Measurements from ENCODE around the gene TBC1D32.
A peak's percentile ranks its signal among the peaks of the same experiment; 100 is the strongest.
"Not testable (repeated sequence)": the region's sequence is repeated elsewhere in the genome, so short reads cannot be mapped to it uniquely, and the experiment has no call there.

TBC1D32 gene, protein sequence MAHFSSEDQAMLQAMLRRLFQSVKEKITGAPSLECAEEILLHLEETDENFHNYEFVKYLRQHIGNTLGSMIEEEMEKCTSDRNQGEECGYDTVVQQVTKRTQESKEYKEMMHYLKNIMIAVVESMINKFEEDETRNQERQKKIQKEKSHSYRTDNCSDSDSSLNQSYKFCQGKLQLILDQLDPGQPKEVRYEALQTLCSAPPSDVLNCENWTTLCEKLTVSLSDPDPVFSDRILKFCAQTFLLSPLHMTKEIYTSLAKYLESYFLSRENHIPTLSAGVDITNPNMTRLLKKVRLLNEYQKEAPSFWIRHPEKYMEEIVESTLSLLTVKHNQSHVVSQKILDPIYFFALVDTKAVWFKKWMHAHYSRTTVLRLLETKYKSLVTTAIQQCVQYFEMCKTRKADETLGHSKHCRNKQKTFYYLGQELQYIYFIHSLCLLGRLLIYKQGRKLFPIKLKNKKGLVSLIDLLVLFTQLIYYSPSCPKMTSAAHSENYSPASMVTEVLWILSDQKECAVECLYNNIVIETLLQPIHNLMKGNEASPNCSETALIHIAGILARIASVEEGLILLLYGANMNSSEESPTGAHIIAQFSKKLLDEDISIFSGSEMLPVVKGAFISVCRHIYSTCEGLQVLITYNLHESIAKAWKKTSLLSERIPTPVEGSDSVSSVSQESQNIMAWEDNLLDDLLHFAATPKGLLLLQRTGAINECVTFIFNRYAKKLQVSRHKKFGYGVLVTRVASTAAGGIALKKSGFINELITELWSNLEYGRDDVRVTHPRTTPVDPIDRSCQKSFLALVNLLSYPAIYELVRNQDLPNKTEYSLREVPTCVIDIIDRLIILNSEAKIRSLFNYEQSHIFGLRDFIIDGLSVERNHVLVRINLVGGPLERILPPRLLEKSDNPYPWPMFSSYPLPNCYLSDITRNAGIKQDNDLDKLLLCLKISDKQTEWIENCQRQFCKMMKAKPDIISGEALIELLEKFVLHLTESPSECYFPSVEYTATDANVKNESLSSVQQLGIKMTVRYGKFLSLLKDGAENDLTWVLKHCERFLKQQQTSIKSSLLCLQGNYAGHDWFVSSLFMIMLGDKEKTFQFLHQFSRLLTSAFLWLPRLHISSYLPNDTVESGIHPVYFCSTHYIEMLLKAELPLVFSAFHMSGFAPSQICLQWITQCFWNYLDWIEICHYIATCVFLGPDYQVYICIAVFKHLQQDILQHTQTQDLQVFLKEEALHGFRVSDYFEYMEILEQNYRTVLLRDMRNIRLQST

DNA sequence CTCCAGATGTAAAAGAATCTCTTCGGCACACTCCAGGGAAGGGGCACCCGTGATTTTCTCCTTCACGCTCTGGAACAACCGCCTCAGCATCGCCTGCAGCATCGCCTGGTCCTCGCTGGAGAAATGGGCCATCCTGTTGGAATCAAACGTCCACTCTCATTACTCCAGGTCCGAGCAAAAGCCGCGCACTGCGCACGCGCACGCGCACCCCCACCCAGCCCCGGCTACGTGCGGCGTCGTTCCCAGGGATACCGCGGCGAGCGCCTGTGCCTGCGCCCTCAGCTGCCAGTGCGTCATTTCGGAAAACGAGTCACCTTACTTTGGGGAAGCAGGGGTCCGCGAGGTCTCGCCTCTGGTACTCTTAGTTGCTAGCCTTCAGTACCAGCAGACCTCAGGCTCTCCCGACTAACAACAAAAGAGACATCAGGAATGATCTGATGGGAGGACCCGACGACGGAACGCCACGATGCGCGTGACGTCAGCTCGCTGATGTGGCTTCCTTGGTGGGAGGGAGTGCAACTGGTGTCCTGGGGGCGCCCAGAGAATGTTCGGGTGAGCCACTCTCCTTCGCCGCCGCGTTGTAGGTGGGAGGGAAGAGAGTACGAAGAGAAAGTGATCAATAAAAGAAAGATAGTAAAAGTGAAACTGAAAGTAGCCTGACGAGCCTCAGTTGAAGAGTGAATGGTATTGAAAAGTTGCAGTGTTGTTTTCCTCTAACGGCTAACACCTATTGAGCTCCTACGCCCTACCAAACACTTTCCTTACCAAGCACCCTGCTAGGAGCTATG lies at the start of gene TBC1D32:
TBC1D32 (minus strand) TSS at position 182 of the 788 bp plus-strand sequence; CDS start at position 132, 50 bp downstream.
- Histone ChIP-seq H3K36me3 (ENCODE audit: control insufficient read depth, insufficient read depth, low read length) (no peaks in the 10 kb centered on the region), H3K9ac (ENCODE audit: low read length) (peak within 1 kb of the TSS; percentile 35), H3K4me1 (ENCODE audit: control insufficient read depth, insufficient read depth, low read length) (no peaks in the 10 kb centered on the region), H3K4me3 (ENCODE audit: low read length) (peak within 1 kb of the TSS; percentile 83), H3K27me3 (ENCODE audit: control insufficient read depth, insufficient read depth, low read length) (no peaks in the 10 kb centered on the region), H3K27ac (ENCODE audit: low read depth, low read length) (peak within 1 kb of the TSS; percentile 93)

DNA sequence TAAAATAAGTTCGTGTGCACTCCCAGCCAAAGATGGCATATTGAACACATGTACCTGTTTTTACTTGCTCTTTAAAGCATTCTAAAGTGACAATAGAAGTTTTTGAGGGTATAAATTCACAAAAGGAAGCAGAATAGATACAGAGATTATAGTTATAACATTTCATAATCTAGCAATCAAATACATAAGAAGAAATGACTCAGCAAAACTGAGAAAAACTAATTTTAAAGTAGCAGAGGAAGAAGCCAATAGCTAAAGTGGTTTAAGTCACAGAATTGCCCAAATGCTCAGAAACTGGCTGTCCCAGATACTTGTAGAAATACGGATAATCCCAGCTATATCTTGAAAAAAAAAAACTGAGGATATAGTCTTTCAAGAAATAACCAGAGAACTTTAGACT lies 49.2 kb upstream of the TBC1D32 start:
- no peak overlapping the region for H3K9ac ChIP-seq (ENCODE audit: low read length)
- no peaks in the 10 kb centered on the region for H3K4me1 ChIP-seq (ENCODE audit: control insufficient read depth, insufficient read depth, low read length)
- H3K27me3 ChIP-seq (ENCODE audit: control insufficient read depth, insufficient read depth, low read length), result no peaks in the 10 kb centered on the region
- no peak overlapping the region for H3K4me3 ChIP-seq (ENCODE audit: low read length)
- H3K27ac ChIP-seq (ENCODE audit: low read depth, low read length), result no peak overlapping the region
- H3K36me3 ChIP-seq (ENCODE audit: control insufficient read depth, insufficient read depth, low read length), result no peaks in the 10 kb centered on the region

DNA sequence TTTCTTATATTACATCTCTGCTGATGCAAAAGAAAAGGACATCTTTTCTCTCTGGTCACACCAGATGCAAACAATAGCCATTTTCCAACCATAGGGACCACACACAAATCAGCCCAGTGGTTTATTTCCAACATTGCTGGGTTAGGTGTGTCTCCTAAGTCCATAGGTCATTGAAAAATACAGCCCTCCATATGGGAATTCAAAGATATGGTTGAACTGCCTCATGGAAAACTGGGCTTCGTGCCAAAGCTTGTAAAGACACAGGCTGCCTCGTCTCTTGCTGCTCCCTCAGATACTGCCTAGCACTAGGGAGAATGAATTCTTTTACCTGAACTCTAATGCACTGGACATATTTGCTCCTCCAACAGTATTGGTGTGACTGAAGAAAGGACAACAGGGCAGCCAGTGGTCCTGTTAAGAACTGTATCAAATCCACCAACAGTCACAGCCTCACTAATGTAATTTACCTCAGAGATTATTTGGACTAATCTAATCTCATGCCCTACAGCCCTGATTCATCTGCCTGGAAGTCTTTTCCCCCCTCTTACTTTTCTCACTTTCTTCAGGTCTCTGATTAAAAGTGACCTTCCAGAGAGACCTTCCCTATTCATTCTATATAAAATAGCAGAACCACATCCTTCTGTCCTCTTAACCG lies 48.3 kb upstream of the TBC1D32 start:
- no peaks in the 10 kb centered on the region for H3K36me3 ChIP-seq (ENCODE audit: control insufficient read depth, insufficient read depth, low read length)
- no peaks in the 10 kb centered on the region for H3K27me3 ChIP-seq (ENCODE audit: control insufficient read depth, insufficient read depth, low read length)
- H3K27ac ChIP-seq (ENCODE audit: low read depth, low read length), result no peak overlapping the region
- H3K4me1 ChIP-seq (ENCODE audit: control insufficient read depth, insufficient read depth, low read length), result no peaks in the 10 kb centered on the region
- no peak overlapping the region for H3K9ac ChIP-seq (ENCODE audit: low read length)
- no peak overlapping the region for H3K4me3 ChIP-seq (ENCODE audit: low read length)

DNA sequence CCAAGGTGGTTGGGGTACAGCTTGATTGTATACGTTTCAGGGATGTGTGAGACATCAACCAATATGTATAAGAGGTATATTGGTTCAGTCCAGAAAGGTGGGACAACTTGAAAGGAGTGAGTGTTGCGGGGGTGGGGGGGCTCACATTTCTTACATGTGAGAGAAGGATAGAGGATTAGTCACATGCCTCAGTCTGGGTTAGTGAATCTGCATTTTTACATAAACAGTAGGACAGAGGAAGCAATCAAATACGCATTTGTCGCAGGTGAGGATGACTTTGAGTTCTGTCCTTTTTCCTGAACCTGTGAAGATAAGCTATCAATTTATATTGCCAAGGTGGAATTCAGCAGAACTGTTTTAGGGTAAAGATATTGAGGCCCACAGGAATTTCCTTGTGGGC lies 42.1 kb upstream of the TBC1D32 start:
- H3K9ac ChIP-seq (ENCODE audit: low read length), result no peak overlapping the region
- no peaks in the 10 kb centered on the region for H3K36me3 ChIP-seq (ENCODE audit: control insufficient read depth, insufficient read depth, low read length)
- H3K27ac ChIP-seq (ENCODE audit: low read depth, low read length), result no peak overlapping the region
- H3K4me3 ChIP-seq (ENCODE audit: low read length), result no peak overlapping the region
- H3K4me1 ChIP-seq (ENCODE audit: control insufficient read depth, insufficient read depth, low read length), result no peaks in the 10 kb centered on the region
- H3K27me3 ChIP-seq (ENCODE audit: control insufficient read depth, insufficient read depth, low read length), result no peaks in the 10 kb centered on the region

DNA sequence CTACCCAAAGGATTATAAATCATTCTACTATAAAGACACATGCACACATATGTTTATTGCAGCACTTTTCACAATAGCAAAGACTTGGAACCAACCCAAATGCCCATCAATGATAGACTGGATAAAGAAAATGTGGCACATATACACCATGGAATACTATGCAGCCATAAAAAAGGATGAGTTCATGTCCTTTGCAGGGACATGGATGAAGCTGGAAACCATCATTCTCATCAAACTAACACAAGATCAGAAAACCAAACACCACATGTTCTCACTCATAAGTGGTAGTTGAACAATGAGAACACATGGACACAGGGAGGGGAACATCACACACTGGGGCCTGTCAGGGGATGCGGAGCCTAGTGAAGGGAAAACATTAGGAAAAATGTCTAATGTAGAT lies 39.9 kb upstream of the TBC1D32 start:
- H3K4me1 ChIP-seq (ENCODE audit: control insufficient read depth, insufficient read depth, low read length); H3K36me3 ChIP-seq (ENCODE audit: control insufficient read depth, insufficient read depth, low read length); H3K27ac ChIP-seq (ENCODE audit: low read depth, low read length); H3K4me3 ChIP-seq (ENCODE audit: low read length); H3K27me3 ChIP-seq (ENCODE audit: control insufficient read depth, insufficient read depth, low read length); H3K9ac ChIP-seq (ENCODE audit: low read length): not testable (repeated sequence)

DNA sequence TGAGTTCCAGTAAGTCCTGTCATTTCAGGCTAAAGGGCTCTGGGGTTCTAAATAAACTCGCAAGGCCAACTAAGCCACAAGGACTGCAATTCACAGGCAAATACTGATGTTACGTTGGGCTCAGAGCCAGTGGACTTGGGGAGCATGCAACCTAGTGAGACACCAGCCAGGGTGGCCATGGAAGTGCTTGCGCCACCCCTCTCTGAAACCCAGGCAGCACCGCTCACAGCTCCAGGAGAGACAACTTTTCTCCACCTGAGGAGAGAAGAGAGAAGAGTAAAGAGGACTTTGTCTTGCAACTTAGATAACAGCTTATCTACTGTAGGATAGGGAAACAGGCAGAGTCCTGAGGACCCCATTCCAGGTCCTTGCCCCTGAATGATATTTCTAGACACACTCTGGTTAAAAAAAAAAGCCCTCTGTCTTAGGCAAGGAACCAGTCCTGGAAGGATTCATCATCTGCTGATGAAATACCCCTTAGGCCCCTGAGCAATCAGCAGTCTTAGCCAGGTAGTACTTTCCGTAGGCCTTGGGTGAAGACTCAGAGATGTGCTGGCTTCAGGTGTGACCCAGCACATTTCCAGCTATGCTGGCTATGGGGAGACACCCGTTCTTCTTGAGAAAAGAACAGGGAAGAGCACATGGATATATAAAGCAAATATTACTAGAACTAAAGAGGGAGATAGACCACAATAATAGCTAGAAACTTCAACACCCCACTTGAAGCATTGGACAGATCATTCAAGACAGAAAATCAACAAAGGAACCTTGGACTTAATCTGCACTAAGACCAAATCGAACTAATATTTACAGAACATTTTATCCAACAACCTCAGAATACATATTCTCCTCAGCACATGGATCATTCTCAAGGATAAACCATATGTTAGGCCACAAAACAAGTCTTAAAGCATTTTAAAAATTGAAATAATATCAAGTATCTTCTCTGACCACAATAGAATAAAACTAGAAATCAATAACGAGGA lies 31.5 kb upstream of the TBC1D32 start:
- no peaks in the 10 kb centered on the region for H3K27me3 ChIP-seq (ENCODE audit: control insufficient read depth, insufficient read depth, low read length)
- no peaks in the 10 kb centered on the region for H3K36me3 ChIP-seq (ENCODE audit: control insufficient read depth, insufficient read depth, low read length)
- no peak overlapping the region for H3K27ac ChIP-seq (ENCODE audit: low read depth, low read length)
- no peak overlapping the region for H3K9ac ChIP-seq (ENCODE audit: low read length)
- no peaks in the 10 kb centered on the region for H3K4me1 ChIP-seq (ENCODE audit: control insufficient read depth, insufficient read depth, low read length)
- no peak overlapping the region for H3K4me3 ChIP-seq (ENCODE audit: low read length)

DNA sequence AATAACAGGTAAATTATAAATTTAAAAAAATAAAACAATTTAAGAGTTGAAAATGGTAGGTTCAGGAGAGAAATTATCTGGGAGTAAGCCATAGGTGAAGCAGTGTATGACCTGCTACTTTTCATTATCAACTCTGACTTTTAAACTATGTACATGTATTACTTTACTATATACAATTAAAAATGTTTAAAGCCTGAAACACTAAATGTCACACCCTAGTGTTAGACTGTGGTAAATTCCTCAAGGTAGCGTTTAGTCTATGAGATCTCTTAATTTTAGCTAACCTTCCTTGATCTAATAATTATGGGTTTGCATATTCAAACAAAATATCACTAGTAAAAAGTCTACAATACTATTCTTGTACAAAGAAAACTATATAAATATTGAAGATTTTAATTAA lies 22.3 kb upstream of the TBC1D32 start:
- no peaks in the 10 kb centered on the region for H3K27me3 ChIP-seq (ENCODE audit: control insufficient read depth, insufficient read depth, low read length)
- no peak overlapping the region for H3K27ac ChIP-seq (ENCODE audit: low read depth, low read length)
- no peak overlapping the region for H3K9ac ChIP-seq (ENCODE audit: low read length)
- no peaks in the 10 kb centered on the region for H3K4me1 ChIP-seq (ENCODE audit: control insufficient read depth, insufficient read depth, low read length)
- no peaks in the 10 kb centered on the region for H3K36me3 ChIP-seq (ENCODE audit: control insufficient read depth, insufficient read depth, low read length)
- H3K4me3 ChIP-seq (ENCODE audit: low read length), result no peak overlapping the region

DNA sequence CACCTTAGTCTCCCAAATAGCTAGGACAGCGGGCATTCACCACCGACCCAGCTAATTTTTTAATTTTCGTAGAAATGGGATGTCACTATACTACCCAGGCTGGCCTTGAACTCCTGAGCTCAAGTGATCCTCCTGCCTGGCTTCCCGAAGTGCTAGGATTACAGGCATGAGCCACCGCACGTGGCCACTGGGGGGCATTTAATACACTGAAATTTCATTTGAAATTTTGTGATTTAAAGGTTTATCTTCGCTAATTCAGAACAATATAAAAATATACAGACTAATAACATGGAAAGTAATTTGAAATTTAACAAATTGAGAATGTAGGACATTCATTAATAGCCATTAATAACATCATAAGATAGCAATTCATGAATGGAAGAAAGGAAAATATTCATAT lies 20.5 kb upstream of the TBC1D32 start:
- H3K4me1 ChIP-seq (ENCODE audit: control insufficient read depth, insufficient read depth, low read length), result no peaks in the 10 kb centered on the region
- no peaks in the 10 kb centered on the region for H3K36me3 ChIP-seq (ENCODE audit: control insufficient read depth, insufficient read depth, low read length)
- no peak overlapping the region for H3K4me3 ChIP-seq (ENCODE audit: low read length)
- H3K27me3 ChIP-seq (ENCODE audit: control insufficient read depth, insufficient read depth, low read length), result no peaks in the 10 kb centered on the region
- H3K27ac ChIP-seq (ENCODE audit: low read depth, low read length), result no peak overlapping the region
- H3K9ac ChIP-seq (ENCODE audit: low read length), result no peak overlapping the region

DNA sequence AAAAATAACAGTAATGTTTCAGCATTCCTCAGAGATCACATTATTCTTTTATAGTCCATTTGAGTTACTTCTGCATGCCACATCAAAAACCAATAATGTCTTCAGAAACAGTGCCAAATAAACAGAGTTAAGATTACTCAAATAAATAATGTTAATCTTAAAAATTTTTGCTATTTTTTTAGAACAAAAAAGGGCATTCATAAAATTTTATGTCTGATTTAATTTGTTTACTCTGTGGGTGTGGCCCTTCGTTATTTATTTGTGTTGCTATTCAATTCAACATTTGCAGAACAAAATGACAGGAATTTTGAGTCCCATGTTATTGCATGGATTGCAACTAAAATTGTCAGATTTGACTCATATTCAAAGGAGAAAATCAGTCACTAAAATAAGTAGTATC lies 18.7 kb upstream of the TBC1D32 start:
- Histone ChIP-seq H3K4me3 (ENCODE audit: low read length) (no peak overlapping the region), H3K9ac (ENCODE audit: low read length) (no peak overlapping the region), H3K27me3 (ENCODE audit: control insufficient read depth, insufficient read depth, low read length) (no peaks in the 10 kb centered on the region), H3K36me3 (ENCODE audit: control insufficient read depth, insufficient read depth, low read length) (no peaks in the 10 kb centered on the region), H3K27ac (ENCODE audit: low read depth, low read length) (no peak overlapping the region), H3K4me1 (ENCODE audit: control insufficient read depth, insufficient read depth, low read length) (no peaks in the 10 kb centered on the region)

DNA sequence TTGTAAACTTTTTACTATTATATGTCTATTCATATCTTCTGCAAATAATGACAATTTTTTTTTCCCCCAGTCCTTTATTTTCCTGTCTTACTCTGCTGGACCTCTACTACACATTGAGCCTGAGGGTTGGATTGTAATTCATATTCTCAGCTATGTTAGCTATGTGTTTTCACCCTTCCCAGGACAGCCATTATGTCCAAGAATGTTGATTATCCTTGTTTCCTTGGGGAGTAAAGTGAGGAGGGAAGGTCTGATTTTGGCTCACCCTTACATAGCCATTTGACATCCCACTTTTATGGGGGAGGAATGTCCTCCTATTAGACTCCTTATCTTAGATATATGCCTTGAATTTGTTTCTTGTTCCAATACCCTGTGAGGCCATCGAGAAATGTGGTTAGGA lies 17.6 kb upstream of the TBC1D32 start:
- Histone ChIP-seq H3K27me3 (ENCODE audit: control insufficient read depth, insufficient read depth, low read length) (no peaks in the 10 kb centered on the region), H3K4me3 (ENCODE audit: low read length) (no peak overlapping the region), H3K4me1 (ENCODE audit: control insufficient read depth, insufficient read depth, low read length) (no peaks in the 10 kb centered on the region), H3K27ac (ENCODE audit: low read depth, low read length) (no peak overlapping the region), H3K36me3 (ENCODE audit: control insufficient read depth, insufficient read depth, low read length) (no peaks in the 10 kb centered on the region), H3K9ac (ENCODE audit: low read length) (no peak overlapping the region)

All from rectal smooth muscle tissue (tissue), 1 donor.